Mesenchymal stem cell (in vitro differentiated cells and primary cell): ENCODE data around the gene DPF3.

Source experiments
- DNase-seq: peaks from one replicate; pipeline ENCODE4 v3.0.0-alpha.2; 2013
- H2AFZ ChIP-seq: one replicate; pipeline ENCODE4 v1.6.1; 2013; ENCODE audit warnings: low read depth, mild to moderate bottlenecking, control low read depth, inconsistent platforms, low read length, moderate library complexity
- H2AK5ac ChIP-seq: 2 replicates; pipeline ENCODE4 v1.6.1; 2013; ENCODE audit warnings: low read length, moderate library complexity, mild to moderate bottlenecking, inconsistent platforms; ENCODE audit not compliant: severe bottlenecking
- H2BK120ac ChIP-seq: one replicate; pipeline ENCODE4 v1.6.1; 2013; ENCODE audit warnings: low read depth, mild to moderate bottlenecking, inconsistent platforms, low read length, moderate library complexity
- H2BK12ac ChIP-seq, 2 experiments: one replicate each; pipeline ENCODE4 v1.6.1; 2013; ENCODE audit warnings: inconsistent platforms in 2 of 2, low read length in 2 of 2, mild to moderate bottlenecking in 2 of 2, moderate library complexity in 2 of 2, control low read depth in 1 of 2
- H2BK15ac ChIP-seq: one replicate; pipeline ENCODE4 v1.6.1; 2013; ENCODE audit warnings: mild to moderate bottlenecking, low read depth, inconsistent platforms; ENCODE audit not compliant: poor library complexity, severe bottlenecking
- H2BK5ac ChIP-seq: 2 replicates; pipeline ENCODE4 v1.6.1; 2013; ENCODE audit warnings: low read depth, mild to moderate bottlenecking, low read length, control low read depth, inconsistent platforms; ENCODE audit not compliant: poor library complexity, severe bottlenecking
- H3K14ac ChIP-seq, 2 experiments: one replicate each; pipeline ENCODE4 v1.6.1; 2013; ENCODE audit warnings: inconsistent platforms in 2 of 2, low read length in 2 of 2, control low read depth in 1 of 2, mild to moderate bottlenecking in 1 of 2, moderate library complexity in 1 of 2
- H3K18ac ChIP-seq, 2 experiments: one replicate each; pipeline ENCODE4 v1.6.1; 2013; ENCODE audit warnings: inconsistent platforms in 2 of 2, low read length in 2 of 2, control low read depth in 1 of 2, low read depth in 1 of 2, mild to moderate bottlenecking in 1 of 2
- H3K23ac ChIP-seq, 2 experiments: one replicate each; pipeline ENCODE4 v1.6.1; 2013; ENCODE audit warnings: inconsistent platforms in 2 of 2, low read length in 2 of 2, mild to moderate bottlenecking in 2 of 2, moderate library complexity in 2 of 2, control low read depth in 1 of 2
- H3K27ac ChIP-seq: 2 replicates; pipeline ENCODE4 v1.5.1; 2013; ENCODE audit warnings: mild to moderate bottlenecking, moderate library complexity, low read length, control low read depth, inconsistent platforms; ENCODE audit not compliant: poor library complexity, severe bottlenecking
- H3K27me3 ChIP-seq, 2 experiments: 2 replicates each; pipeline versions ENCODE4 v1.6.1 to v1.7.0; 2013; ENCODE audit warnings: low read length in 2 of 2, mild to moderate bottlenecking in 2 of 2, moderate library complexity in 2 of 2, control low read depth in 1 of 2, inconsistent platforms in 1 of 2; ENCODE audit not compliant: control insufficient read depth in 1 of 2, insufficient read depth in 1 of 2
- H3K36me3 ChIP-seq, 2 experiments: 2 replicates each; pipeline versions ENCODE4 v1.6.1 to v1.7.0; 2013; ENCODE audit warnings: low read length in 2 of 2, control low read depth in 1 of 2, inconsistent platforms in 1 of 2, low read depth in 1 of 2, mild to moderate bottlenecking in 1 of 2; ENCODE audit not compliant: insufficient read depth in 2 of 2, control insufficient read depth in 1 of 2
- H3K4ac ChIP-seq, 2 experiments: one replicate each; pipeline ENCODE4 v1.6.1; 2013; ENCODE audit warnings: inconsistent platforms in 2 of 2, low read length in 2 of 2, mild to moderate bottlenecking in 2 of 2, moderate library complexity in 2 of 2, control low read depth in 1 of 2, low read depth in 1 of 2
- H3K4me1 ChIP-seq: 2 replicates; pipeline ENCODE4 v1.6.1; 2013; ENCODE audit warnings: low read depth, low read length, control low read depth; ENCODE audit not compliant: control insufficient read depth, insufficient read depth
- H3K4me2 ChIP-seq: 2 replicates; pipeline ENCODE4 v1.6.1; 2013; ENCODE audit warnings: low read length, mild to moderate bottlenecking, inconsistent platforms; ENCODE audit not compliant: poor library complexity, severe bottlenecking
- H3K4me3 ChIP-seq, 2 experiments: 2 replicates each; pipeline versions ENCODE4 v1.5.1 to v1.7.0; 2013; ENCODE audit warnings: low read length in 2 of 2, mild to moderate bottlenecking in 2 of 2, control low read depth in 1 of 2, low read depth in 1 of 2; ENCODE audit not compliant: insufficient read depth in 1 of 2
- H3K79me1 ChIP-seq: replicated peaks from 2 replicates; pipeline ENCODE4 v1.6.1; 2013; ENCODE audit warnings: mild to moderate bottlenecking, control low read depth, low read length, inconsistent platforms; ENCODE audit not compliant: poor library complexity, severe bottlenecking
- H3K9ac ChIP-seq: 2 replicates; pipeline ENCODE4 v1.7.0; 2013; ENCODE audit warnings: mild to moderate bottlenecking, low read length, moderate library complexity
- H3K9me3 ChIP-seq: 2 replicates; pipeline ENCODE4 v1.7.0; 2013; ENCODE audit warnings: mild to moderate bottlenecking, low read length; ENCODE audit not compliant: control insufficient read depth
- H4K8ac ChIP-seq: one replicate; pipeline ENCODE4 v1.6.1; 2013; ENCODE audit warnings: inconsistent platforms, mild to moderate bottlenecking, low read length, moderate library complexity
- H4K91ac ChIP-seq: one replicate; pipeline ENCODE4 v1.6.1; 2013; ENCODE audit warnings: mild to moderate bottlenecking, low read length, inconsistent platforms
- WGBS: methylation state at CpG from one replicate; pipeline ENCODE4 v1.1.7; 2013; ENCODE audit warnings: mixed read lengths; 5-methylcytosine and 5-hydroxymethylcytosine counted together

The DPF3 gene

DNA sequence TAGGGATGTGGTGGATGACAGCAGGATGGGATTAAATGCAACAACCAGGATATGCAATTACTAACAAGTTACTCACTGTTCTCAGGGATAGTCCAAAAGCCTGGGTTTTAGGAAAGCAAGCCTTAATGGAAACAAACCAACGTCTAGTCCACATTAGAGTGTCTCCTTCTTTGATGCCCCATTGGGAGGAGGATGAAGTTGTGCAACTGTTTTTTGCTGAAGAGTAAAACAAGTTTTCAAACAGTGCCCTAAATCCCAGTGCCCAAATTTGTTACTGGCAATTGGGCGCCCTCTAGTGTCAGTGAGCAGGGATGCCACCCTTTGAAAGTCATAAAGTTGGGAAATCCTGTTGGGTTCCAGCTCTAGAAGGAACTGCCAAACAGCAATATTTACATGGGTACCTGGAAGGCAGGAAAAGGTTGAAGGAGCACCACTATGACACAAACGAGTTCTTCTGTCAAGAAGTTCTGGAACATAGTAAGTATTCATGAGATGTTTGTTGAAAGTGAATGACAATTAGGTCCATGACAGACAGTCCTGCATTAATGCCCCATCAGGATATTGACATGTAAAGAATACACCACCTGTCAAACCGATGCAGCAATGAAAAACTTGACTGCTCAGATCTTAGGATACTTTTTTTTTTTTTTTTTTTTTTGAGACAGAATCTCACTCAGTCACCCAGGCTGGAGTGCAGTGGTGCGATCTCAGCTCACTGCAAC lies 11.1 kb upstream of the DPF3 start:
- Histone ChIP-seq H3K14ac (no peak overlapping the region), H3K23ac (no peak overlapping the region), H4K8ac (no peak overlapping the region), H2BK12ac (no peak overlapping the region), H3K9ac (no peak overlapping the region), H2BK5ac (no peak overlapping the region), H2BK120ac (no peak overlapping the region), H3K36me3 (no peaks in the 10 kb centered on the region), H3K4me3 (no peak overlapping the region), H2AFZ (no peak overlapping the region), H3K4ac (no peak overlapping the region), H3K27me3 (no peaks in the 10 kb centered on the region), H3K9me3 (peaks cover 7% of the 10 kb centered on the region), H3K27ac (no peak overlapping the region), H3K4me2 (no peak overlapping the region), H3K18ac (no peak overlapping the region), H4K91ac (no peak overlapping the region), H3K79me1 (peaks cover 3% of the 10 kb centered on the region), H3K4me1 (peaks cover 11% of the 10 kb centered on the region), H2AK5ac (peak overlapping the region; percentile 51), H2BK15ac (no peak overlapping the region)
- DNase-seq = peak; percentile 75
- 36% methylated on average over 5 of the region's 5 CpGs for WGBS

DNA sequence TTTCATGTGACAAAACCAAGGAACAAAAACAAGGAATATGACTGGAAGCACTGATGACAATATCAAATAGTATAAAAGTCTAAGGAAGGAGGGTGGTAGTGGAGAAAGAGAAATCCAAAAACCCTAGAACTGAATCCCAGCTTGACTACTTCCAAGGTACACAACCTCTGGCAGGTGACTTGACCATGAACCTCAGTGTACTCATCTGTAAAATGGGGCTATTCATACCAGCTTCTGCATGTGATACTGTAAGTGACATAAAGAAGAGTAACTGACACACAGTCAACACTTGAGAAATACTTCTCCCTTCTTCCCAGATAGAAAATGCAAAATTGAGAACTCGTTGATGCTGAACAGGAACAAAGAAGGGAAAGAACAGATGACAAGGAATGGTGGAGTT lies 10.3 kb upstream of the DPF3 start:
- Histone ChIP-seq H2BK120ac (no peak overlapping the region), H3K23ac (no peak overlapping the region), H3K36me3 (no peaks in the 10 kb centered on the region), H2AFZ (no peak overlapping the region), H3K79me1 (peaks cover 3% of the 10 kb centered on the region), H3K27me3 (no peaks in the 10 kb centered on the region), H2BK5ac (no peak overlapping the region), H2AK5ac (no peak overlapping the region), H3K14ac (no peak overlapping the region), H3K4me3 (no peak overlapping the region), H3K9ac (no peak overlapping the region), H3K9me3 (peaks cover 7% of the 10 kb centered on the region), H2BK15ac (no peak overlapping the region), H3K18ac (no peak overlapping the region), H3K4me2 (no peak overlapping the region), H4K8ac (no peak overlapping the region), H3K4ac (no peak overlapping the region), H4K91ac (no peak overlapping the region), H3K4me1 (peaks cover 11% of the 10 kb centered on the region), H2BK12ac (no peak overlapping the region), H3K27ac (no peak overlapping the region)
- no peak for DNase-seq
- 41% methylated on average over 1 of the region's 1 CpG for WGBS

DNA sequence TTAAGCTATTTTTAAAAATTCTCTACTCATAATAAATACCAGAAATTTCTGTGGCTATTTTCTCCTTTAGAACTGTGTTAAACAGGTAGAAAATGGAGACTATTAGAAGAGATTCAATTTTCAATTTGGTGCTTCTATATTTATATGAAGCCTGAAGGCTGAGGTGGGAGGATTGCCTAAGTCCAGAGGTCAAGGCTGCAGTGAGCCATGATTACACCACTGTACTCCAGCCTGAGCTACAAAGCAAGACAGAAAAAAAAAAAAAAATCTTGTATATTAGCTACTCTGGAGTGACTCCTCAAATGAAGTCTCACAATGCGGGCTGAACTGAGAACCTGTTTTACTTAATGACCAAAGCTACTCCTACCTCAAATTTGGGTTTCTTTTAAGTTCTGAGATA lies 9.8 kb upstream of the DPF3 start:
- no peaks in the 10 kb centered on the region for H3K36me3 ChIP-seq
- H2AK5ac ChIP-seq = no peak overlapping the region
- no peak overlapping the region for H2BK120ac ChIP-seq
- H2BK15ac ChIP-seq = no peak overlapping the region
- peaks cover 7% of the 10 kb centered on the region for H3K9me3 ChIP-seq
- DNase-seq = no peak
- H3K4me1 ChIP-seq = peaks cover 11% of the 10 kb centered on the region
- no peak overlapping the region for H3K9ac ChIP-seq
- WGBS = no CpG with 5 or more reads among the region's 1 CpG
- H2BK12ac ChIP-seq = no peak overlapping the region
- no peak overlapping the region for H3K27ac ChIP-seq
- no peak overlapping the region for H2BK5ac ChIP-seq
- H4K91ac ChIP-seq = no peak overlapping the region
- H3K79me1 ChIP-seq = peaks cover 3% of the 10 kb centered on the region
- H3K4me3 ChIP-seq = no peak overlapping the region
- no peak overlapping the region for H3K23ac ChIP-seq
- H3K4ac ChIP-seq = no peak overlapping the region
- no peak overlapping the region for H3K14ac ChIP-seq
- no peak overlapping the region for H2AFZ ChIP-seq
- no peaks in the 10 kb centered on the region for H3K27me3 ChIP-seq
- H3K18ac ChIP-seq = no peak overlapping the region
- H3K4me2 ChIP-seq = no peak overlapping the region
- no peak overlapping the region for H4K8ac ChIP-seq

DNA sequence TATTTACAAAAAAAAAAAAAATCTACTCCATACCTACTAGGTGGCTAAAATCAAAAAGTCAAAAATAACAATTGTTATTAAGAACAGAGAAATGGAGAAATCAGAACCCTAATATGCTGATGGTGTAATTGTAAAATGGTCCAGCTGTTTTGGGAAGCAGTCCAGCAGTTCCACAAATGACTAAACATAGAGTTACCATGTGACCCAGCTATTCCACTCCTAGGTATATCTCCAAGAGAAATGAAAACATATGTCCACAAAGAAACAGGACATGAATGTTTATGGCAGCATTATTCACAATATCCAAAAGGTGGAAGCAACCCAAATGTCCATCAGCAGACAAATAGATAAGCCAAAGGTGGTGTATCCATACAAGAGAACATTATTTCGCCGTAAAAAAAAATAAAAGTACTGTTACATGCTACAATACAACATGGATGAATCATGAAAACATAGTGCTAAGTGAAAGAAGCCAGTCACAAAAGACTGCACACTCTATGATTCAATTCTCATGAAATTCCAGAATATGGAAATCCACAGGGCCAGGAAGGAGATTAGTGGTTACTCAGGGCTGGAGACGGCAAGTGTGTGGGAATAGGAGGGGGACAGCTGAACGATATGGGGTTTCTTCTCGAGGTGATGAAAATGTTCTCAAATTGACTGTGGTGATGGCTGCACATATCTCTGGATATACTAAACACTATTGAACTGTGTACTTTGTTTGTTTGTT lies 9.1 kb upstream of the DPF3 start:
- no peak overlapping the region for H3K18ac ChIP-seq
- DNase-seq = no peak

More for the DNA sequence above, 9.1 kb upstream of the DPF3 start:
- no peak overlapping the region for H4K8ac ChIP-seq
- no peak overlapping the region for H2BK15ac ChIP-seq
- no peak overlapping the region for H3K4ac ChIP-seq
- H2BK120ac ChIP-seq = no peak overlapping the region
- H2AK5ac ChIP-seq = no peak overlapping the region
- H3K9me3 ChIP-seq = peaks cover 7% of the 10 kb centered on the region
- no peaks in the 10 kb centered on the region for H3K27me3 ChIP-seq
- no peak overlapping the region for H3K9ac ChIP-seq
- no peak overlapping the region for H3K4me2 ChIP-seq
- H4K91ac ChIP-seq = no peak overlapping the region
- peaks cover 3% of the 10 kb centered on the region for H3K79me1 ChIP-seq
- no peak overlapping the region for H2BK12ac ChIP-seq
- no peak overlapping the region for H3K23ac ChIP-seq
- no peak overlapping the region for H3K14ac ChIP-seq
- H2BK5ac ChIP-seq = no peak overlapping the region
- no peak overlapping the region for H2AFZ ChIP-seq
- no peaks in the 10 kb centered on the region for H3K36me3 ChIP-seq
- WGBS = 85% methylated on average over 3 of the region's 5 CpGs
- peaks cover 9% of the 10 kb centered on the region for H3K4me1 ChIP-seq
- H3K4me3 ChIP-seq = no peak overlapping the region
- no peak overlapping the region for H3K27ac ChIP-seq
